LNCAP (cell line): ENCODE data around the gene FGF16.

Experiments used
- TF ChIP-seq, protein P1 (sequence below): fragments of 450-650 bp; IDR thresholded peaks from 2 replicates; pipeline ENCODE4 v1.5.1; 2017; ENCODE audit warnings: mild to moderate bottlenecking

FGF16 gene

DNA sequence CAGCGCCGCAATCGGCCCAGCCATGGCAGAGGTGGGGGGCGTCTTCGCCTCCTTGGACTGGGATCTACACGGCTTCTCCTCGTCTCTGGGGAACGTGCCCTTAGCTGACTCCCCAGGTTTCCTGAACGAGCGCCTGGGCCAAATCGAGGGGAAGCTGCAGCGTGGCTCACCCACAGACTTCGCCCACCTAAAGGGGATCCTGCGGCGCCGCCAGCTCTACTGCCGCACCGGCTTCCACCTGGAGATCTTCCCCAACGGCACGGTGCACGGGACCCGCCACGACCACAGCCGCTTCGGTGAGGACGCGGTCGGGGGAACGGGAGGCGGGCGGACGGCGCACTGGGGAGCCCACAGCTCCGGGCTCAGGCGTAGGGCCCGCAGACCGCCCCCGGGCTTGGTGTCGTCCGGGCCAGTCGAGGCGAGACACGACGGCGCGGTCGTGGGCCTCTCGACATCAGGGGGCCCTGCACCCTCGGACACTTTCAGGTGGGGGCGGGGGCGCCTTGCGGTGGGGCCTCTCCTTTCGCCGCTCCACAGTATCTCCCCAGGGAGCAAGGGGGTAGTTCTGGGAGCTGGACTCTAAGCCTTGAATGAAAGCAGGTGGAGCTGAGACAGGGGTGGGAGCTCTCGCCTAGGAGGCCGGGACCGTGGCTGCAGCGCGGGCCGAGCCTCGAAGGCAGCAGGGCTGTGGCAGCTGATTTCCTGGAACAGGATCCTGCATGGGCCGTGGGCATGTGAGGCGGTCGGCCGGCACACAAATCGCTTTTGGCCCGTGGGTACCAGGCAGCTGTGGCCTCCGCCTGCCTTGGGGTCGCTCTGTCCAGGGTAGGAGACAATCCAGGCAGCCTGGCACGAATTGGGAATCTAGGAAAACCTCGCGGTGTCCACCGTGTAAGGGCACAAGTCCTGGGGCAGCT, 722 bp downstream of the FGF16 start:
- TF ChIP-seq, protein P1, sequence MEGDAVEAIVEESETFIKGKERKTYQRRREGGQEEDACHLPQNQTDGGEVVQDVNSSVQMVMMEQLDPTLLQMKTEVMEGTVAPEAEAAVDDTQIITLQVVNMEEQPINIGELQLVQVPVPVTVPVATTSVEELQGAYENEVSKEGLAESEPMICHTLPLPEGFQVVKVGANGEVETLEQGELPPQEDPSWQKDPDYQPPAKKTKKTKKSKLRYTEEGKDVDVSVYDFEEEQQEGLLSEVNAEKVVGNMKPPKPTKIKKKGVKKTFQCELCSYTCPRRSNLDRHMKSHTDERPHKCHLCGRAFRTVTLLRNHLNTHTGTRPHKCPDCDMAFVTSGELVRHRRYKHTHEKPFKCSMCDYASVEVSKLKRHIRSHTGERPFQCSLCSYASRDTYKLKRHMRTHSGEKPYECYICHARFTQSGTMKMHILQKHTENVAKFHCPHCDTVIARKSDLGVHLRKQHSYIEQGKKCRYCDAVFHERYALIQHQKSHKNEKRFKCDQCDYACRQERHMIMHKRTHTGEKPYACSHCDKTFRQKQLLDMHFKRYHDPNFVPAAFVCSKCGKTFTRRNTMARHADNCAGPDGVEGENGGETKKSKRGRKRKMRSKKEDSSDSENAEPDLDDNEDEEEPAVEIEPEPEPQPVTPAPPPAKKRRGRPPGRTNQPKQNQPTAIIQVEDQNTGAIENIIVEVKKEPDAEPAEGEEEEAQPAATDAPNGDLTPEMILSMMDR: no peak

DNA sequence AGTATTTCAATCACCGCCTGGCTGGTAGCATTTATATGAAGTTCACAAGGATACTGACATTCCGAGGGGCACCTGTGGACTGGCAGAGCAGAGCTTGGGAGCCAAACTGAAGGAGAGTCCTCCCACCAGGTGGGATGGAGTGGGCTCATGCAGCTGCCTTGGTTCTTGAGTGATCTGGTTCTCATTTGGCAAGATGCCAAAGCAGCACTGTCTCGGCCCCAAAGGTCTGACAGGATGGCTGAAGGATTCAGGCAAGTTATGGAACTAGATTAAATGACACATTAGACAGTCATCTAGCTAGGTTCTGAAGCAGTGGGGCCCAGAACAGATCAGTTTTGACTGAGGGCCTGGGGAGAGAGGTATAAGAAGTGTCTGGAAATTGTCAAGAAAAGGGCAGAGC, 3.2 kb downstream of the FGF16 start:
- TF ChIP-seq, protein P1: no peak

DNA sequence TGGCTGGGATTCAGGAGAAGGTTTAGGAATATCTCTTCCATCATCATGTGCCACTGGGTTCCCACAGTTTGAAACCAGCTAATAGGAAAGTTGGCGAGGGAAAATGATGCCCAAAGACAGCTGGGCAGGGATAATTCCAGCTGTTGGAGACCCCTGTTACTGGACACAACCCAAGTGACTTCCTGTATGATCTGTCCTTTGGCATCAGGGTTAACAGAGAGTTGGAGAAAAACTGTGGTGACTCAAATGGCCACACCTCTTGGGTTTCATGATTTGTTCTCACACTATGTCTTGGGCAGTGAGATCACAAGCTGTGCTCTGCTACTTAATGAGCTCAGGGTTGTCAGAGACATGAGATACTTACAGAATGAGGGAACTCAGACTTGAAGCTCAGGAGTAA, 3.8 kb downstream of the FGF16 start:
- TF ChIP-seq, protein P1: no peak

DNA sequence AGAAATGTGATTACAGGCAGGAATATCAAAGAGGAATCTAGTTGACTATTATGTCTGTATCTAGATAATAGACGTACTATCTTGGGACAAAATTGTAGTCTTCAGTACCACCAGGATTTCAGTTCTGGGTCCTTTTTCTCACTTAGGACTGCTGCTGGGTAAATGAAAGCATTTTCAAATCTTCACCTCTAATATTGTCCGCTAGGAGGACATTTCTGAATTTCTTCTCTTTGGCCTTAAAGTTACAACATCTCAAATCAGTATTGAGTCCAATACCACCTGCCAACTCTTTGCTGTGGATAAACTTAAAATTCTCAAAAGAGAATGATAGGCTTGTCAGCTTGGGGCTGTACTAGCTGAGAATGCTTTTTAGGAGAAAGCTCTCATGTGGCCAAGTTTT, 6.0 kb downstream of the FGF16 start:
- TF ChIP-seq, protein P1: no peak

DNA sequence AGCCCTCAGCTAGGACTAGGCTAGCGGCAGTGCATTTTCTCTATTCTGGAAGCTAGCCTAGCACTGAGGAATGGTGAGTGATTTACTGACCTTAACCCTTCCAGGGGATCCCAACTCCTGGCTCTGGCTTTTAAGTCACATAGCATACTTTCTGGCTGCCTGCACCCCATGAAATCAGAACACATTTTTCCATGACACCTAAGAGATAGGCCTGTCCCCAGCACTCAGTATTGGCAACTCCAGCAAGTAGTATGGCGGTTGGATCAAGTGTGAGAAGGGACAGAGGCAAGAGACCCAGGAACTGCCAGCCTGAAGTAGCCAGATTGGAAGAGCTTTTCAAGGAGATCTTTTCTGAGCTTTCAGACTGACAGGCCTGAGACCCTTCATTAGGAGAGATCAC, 8.2 kb downstream of the FGF16 start:
- TF ChIP-seq, protein P1: no peak

DNA sequence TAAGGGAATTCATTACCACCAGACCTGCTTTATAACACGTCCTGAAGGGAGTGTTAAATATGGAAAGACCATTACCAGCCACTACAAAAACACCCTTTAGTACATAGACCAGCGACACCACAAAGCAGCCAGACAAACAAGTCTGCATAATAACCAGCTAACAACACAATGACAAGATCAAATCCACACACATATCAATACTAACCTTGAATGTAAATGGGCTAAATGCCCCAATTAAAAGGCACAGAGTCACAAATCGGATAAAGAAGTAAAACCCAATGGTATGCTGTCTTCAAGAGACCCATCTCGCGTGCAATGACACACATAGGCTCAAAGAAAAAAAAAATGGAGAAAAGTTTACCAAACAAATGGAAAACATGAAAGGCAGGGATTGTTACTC, 36.9 kb downstream of the FGF16 start:
- TF ChIP-seq, protein P1: no peak

DNA sequence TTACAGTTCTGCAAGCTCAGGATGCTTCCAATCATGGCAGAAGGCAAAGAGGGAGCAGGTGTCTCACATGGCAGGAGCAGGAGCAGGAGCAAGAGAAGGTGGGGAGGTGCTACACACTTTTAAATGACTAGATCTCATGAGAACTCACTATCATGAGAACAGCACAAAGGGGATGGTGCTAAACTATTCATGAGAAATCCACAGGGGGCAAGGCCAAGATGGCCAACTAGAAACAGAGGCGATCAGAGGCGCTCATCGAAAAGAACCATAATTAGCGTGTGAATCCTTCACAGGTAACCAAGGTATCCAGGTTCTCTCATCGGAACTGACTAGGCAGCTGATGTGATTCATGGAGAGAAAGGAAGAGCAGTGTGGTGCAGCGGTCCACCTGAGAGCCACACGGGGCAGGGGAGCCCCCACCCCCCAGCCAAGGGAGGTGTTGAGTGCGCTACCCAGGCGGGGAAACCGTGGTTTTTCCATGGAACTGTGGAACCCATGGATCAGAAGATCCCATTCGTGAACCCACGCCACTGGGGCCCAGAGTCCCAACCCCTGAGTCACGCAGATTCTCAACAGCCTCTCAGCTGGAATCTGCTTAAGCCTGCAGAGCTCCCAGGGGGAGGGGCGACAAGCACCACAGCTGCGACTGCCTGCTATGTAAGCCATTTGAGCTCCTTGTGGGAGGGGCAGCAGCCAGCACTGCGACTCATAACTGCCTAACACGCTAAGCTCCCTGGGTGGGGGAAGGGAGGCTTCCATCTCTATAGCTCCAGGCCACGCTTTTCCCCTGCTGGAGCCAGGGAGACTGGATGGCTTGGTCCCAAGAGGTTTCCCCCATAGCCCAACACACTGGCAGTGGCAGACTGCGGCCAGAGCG, 46.7 kb downstream of the FGF16 start:
- TF ChIP-seq, protein P1: no peak
